ENCODE measurements around the gene CCNF.

CCNF gene

GRCh38 chr16:2458887-2459646, 29.8 kb downstream of the CCNF start:
- no peak for DNase-seq

DNA sequence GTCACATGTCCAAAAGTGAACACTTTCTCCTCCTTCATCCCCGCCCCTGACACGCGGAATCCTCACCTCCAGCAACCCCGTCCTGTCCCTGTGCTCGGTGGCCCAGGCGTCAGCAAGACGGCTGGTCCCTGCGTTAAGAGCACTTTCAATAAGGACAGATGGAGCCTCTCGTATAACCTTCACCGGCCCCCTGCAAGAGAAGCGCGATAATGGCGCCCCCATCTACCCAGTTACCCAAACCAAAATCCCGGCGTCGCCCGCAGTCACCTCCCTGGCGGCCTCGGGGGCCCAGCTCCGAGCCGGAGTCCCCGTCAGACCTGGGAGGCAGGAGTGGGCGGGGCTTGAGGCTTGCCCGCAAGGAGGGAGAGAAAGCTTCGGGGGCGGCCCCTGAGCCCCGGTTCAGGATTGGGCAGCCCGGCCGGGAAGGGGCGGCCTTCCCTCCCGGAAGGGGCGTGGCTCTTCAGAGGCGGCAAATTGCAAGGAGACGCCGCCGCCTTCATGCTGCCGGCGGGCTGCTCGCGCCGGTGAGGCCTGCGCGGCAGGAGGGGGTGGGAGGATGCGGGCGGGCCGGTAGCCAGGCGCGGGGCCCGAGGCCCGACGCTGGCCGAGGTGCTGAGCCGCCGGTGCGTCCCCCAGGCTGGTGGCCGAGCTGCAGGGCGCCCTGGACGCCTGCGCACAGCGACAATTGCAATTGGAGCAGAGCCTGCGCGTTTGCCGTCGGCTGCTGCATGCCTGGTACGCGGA, 30.6 kb downstream of the CCNF start, which contains the start of gene TEDC2:
TEDC2 (plus strand) TSS at position 463 of the 744 bp plus-strand sequence; CDS start at position 499, 36 bp downstream.
- peak; percentile 88 for DNase-seq

GRCh38 chr16:2460391-2460713, 31.1 kb downstream of the CCNF start:
- no peak for DNase-seq

- DNase-seq = no peak
Measured at GRCh38 chr16:2460916-2461315, 31.7 kb downstream of the CCNF start.

DNA sequence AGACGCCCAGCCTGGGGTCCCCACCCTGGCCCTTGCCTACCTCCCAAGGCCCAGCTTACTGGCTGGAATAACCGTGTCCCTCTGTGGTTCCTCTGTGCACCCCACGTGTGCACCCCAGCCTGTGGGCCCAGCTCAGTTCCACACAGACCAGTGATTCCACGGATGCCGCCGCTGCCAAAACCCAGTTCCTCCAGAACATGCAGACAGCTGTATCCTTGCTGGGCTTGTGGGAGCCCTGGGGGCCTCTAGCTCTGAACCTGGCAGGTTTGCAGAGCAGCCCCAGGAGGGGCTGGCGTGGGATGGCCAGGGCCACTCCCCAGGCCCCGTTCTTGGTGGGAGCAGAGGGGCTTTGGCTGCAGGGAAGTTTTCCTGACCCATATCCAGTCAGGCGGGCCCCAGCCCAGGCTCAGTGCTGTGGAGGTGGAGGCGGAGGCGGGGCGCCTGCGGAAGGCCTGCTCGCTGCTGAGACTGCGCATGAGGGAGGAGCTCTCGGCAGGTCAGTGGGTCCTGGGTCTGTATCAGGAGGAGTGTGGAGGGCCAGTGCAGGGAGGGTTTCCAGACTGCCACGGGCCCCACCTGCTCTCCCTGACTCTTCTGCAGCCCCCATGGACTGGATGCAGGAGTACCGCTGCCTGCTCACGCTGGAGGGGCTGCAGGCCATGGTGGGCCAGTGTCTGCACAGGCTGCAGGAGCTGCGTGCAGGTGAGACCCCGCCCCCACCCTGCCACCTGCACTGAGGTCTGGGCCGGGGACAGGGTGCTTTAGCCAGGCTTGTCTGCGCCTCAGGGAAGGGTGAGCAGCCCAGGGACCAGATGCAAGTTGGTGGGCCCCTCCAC, 33.0 kb downstream of the CCNF start:
- DNase-seq = no peak

DNA sequence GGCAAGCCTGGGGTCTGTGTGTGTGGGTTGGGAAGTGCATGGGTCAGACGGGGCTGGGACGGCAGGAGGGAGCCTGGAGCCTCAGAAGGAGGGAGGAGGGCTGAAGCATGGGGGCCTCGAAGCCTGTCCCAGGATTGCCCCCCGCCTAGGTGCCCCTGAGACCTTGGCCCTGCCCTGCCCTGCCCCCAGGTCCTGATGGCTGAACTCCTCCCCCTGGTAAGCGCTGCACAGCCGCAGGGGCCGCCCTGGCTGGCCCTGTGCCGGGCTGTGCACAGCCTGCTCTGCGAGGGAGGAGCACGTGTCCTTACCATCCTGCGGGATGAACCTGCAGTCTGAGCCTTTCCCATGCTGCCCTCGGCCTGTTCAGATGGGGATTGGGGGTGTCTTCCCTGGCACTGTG, 35.1 kb downstream of the CCNF start:
- no peak for DNase-seq

- no peak for DNase-seq
Measured at GRCh38 chr16:2465653-2466415, 36.6 kb downstream of the CCNF start.

- no peak for DNase-seq
Measured at GRCh38 chr16:2466667-2467527, 37.6 kb downstream of the CCNF start.

GRCh38 chr16:2467528-2468232, 38.4 kb downstream of the CCNF start:
- peak; percentile 46 for DNase-seq

- DNase-seq = peak; percentile 96
Measured at GRCh38 chr16:2468233-2468724, 39.0 kb downstream of the CCNF start.

DNA sequence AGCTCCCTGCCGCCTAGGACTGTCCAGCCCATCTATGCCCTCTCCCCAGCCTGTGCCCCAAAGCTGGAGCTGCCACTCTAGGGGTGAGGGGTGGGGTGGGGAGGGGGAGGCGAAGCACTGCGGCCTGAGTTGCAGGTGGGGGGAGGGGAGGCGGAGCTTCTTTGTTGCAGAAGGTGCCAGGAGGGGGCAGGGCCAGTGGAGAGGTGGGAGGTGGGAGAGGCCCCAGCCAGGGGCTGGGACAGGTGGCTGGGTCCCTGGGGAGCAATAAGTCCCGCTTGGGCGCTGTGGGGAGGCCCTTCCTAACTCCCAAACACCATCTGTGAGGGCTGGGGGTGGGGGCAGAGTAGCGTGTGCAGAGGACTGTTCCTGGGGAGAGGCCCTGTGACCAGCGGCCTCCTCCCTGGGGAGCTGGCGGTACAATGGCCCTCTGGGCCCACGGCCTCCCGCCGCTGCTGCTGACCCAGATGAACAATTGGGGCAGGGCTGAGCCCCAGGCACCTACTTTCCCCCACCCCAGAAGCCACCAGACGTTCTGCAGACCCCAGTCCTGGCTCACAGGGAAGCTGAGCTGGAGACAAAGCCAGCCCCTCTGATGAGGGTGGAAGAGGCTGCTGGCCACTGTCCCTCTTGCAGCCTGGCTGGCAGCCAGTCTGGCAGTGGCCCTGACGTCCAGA, 39.6 kb downstream of the CCNF start:
- peak; percentile 96 for DNase-seq

- no peak for DNase-seq
Measured at GRCh38 chr16:2469399-2470233, 40.4 kb downstream of the CCNF start.

DNA sequence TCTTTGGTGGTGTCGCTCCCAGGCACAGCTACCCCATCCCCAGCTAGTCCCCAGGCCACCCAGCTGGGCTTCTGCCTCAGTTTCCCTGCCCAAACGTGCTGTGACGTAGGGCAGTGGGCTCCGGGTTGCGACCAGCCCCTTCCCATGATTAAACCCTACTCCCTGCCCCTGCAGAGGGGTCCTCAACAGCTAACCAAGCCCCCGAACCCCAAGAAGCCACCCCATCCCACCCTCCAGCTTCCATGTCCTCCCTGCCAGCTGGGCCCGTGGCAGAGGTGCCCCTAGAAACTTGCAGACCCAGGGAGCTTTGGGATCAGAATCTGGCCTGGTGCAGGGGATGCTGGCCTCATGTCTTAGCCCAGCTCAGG, 41.0 kb downstream of the CCNF start:
- no peak for DNase-seq

GRCh38 chr16:2470603-2471015, 41.4 kb downstream of the CCNF start:
- DNase-seq = peak; percentile 90

DNA sequence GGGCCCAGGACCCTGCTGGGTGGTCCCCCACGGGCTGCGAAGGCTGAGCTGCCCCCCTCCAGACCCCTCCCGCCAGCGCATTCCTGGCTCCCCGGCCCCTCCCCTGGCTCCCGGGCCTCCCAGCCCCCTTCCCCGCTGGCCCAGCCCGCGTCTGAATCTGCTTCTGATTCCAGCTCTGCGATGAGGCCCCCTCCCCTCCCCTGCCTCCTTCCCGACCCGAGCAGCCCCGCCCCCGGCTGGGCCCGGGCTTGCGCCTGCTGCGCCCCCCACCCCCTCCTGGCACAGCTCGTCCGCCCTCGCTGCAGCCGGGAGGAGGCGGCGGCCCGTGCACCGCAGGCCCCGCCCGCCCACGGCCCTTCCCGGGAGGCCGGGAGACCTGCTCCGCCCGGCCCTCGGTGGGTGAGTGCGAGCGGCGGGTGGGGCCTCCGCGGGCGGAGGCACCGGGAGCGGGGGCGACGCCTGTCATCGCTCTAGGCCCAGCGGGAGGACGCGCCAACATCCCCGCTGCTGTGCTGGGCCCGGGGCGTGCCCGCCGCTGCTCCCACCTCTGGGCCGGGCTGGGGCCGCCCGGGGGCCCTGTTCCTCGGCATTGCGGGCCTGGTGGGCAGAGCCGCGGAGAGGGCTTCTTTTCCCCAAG, 41.9 kb downstream of the CCNF start, which contains the start of gene NTN3:
NTN3 (plus strand) TSS at position 282 of the 637 bp plus-strand sequence. CDS start 405 bp downstream, outside the sequence.
- DNase-seq = peak; percentile 79

- no peak for DNase-seq
Measured at GRCh38 chr16:2471653-2472487, 42.6 kb downstream of the CCNF start.

DNA sequence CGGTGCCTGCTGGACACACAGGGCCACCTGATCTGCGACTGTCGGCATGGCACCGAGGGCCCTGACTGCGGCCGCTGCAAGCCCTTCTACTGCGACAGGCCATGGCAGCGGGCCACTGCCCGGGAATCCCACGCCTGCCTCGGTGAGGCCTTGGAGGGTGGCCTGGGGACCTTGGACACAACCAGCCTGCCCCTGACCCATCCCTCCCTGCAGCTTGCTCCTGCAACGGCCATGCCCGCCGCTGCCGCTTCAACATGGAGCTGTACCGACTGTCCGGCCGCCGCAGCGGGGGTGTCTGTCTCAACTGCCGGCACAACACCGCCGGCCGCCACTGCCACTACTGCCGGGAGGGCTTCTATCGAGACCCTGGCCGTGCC, 43.2 kb downstream of the CCNF start:
- DNase-seq = no peak

Measured in DMS 273 treated with DMSO at 0.1 percent for 48 hours (cell line).